ENCODE measurements around the gene CBARP.

The CBARP gene

GRCh38 chr19:1237754-1238368 is at the start of gene CBARP:
Gene CBARP (minus strand): TSS chr19:1238005. CDS start chr19:1236100, 1,905 bp downstream.
- DNase-seq, result no peak

DNA sequence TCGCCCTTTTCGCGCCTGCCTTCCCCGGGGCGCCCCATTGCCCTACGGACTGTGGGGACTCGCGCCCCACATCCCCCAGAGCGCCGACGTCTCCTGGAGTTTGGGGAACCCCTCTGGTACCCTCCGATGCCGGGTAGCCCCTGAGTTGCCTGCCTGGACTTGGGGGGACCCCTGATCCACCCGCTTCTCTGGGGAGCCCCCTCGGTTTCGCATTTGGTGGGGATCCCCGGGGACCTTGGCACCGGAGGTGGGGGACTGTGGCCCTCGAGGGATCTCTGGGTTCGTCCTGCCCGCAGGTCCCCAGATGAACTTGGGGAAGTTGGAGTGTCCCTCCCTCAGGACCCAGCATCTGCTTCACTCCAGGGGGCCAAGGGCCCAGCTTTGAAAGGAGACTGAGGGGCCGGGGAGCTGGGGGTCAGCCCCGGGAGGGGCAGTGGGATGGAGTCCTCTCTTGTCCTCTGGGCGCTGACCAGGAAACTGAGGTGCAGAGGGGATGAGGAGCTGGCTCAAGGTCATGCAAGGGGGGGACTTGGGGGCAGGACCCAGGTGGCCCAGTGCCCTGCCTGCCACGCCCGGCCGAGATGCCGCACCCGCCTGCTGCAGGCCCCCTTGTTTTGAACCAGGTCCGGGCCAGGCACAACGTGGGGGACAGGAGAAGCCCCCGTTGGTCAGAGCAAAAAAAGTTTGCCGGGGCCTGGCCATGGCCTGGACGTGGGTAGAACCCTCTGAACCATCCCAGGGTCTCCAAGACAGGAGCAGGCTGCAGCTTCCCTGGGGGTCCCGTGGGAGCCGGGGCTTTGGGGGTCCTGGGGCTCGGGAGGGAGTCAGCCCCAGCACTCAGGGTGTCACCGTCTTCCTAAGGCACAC is 48.9 kb upstream of the CBARP start:
- no peak for DNase-seq

DNA sequence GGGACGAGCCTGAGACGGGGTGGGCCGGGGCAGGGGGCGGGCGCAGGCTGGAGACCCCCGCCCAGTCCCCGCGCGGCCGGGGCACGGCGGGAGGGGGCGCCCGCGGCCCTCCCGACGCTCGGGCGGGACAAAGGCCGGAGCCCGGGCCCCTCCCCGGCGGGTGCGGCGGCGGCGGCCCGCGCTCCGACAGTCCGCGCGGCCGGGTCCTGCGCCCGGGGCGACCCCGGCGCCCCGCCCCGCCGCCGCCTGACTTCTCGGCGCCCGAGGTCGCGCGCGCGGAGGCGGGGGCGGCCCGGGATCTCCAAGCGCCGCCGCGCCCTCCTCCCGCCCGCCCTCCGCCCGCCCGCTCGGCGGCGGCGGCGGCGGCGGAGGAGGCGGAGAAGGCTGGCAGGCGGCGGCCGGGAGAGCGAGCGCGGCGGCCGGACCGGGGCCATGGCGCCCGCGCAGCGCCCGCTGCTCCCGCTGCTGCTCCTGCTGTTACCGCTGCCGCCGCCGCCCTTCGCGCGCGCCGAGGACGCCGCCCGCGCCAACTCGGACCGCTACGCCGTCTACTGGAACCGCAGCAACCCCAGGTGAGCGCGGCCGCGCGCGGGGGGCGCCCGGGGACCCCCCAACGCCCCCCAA is 48.0 kb upstream of the CBARP start, which contains the start of gene EFNA2:
EFNA2 (plus strand) TSS at position 137 of the 624 bp plus-strand sequence; CDS start at position 433, 296 bp downstream.
- DNase-seq, result no peak

GRCh38 chr19:1284979-1285736 is 47.4 kb upstream of the CBARP start:
- no peak for DNase-seq

DNA sequence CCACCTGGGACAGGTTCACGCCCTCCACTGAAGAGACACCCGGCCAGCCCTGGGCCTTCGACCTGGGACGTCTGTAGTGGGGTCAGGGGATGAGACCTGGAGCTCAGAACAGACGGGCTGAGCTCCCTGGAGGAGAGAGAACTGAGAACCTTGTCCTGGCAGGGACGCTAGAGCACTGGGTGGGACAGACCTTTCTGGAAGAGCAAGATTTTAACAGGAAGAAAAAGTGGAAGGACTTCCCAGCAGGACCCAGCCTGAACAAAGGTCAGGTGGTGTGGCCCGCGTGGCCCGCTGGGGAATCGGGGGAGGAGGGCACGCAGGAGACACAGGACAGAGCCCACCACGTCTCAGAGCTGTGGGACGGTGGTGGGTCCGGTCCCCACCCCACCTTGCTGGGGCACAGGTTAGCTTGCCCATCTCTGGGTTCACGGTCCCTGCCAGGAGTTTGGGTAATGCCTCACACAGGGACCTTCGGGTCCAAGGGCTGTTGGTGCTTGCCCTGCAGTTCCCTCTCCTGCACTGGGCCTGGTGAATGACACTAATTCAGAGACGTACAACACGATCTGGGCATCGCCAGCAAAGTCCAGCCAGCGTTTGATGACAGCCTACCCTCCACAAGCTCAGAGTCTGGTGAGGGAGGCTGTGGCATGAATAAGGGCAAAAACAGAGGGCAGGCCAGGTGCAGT is 46.6 kb upstream of the CBARP start:
- no peak for DNase-seq

DNA sequence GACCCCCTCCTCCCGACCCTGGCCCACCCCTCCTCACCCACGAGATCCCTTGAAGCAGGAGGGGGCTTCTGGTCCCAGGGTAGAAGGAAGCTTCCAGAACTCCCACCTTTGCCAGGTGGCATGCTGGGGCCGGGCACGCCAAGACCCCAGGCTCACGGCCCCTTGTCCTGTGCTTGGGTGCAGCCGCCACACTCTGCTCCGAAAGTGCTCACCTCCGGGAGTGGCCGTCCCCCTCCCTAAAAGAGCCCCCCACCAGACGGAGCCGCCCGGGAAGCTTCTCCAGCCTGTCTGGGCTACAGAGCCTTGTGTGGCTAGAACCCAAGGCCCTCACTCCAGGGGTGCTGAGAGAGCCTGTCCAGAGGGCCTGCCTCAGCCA is 46.1 kb upstream of the CBARP start:
- no peak for DNase-seq

GRCh38 chr19:1283207-1283916 is 45.6 kb upstream of the CBARP start:
- DNase-seq, result no peak

GRCh38 chr19:1282588-1283206 is 44.9 kb upstream of the CBARP start:
- no peak for DNase-seq

DNA sequence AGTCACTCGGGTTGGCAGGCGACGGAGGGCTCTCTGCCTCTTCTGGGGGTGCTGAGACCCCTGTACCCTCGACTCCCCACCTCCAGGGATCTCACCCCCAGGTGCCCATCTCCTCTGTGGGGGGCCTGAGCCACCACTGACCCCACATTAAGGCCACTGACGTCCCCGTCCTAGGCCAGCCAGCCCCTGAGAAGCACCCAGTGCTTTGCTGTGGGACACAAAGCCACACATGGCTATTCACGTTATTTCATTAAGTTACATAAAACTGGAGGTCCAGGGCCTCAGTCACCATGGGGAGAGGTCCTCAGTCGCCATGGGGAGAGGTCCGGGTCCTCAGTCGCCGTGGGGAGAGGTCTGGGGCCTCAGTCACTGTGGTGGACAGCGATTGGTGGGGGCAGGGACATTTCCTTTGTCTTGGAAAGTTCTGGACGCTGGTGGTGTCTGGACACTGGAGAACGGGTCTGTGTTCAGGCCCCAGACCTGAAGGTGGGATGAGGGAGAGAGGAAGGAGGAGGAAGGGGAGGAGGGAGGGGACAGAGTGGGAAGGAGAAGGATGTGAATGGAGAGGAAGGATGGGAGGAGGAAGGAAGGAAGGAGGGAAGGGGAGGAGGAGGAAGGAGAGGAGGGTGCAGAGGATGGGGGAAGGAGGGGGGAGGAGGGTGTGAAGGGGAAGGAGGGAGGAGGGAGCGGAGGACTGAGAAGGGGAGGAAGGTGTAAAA is 43.9 kb upstream of the CBARP start:
- no peak for DNase-seq

GRCh38 chr19:1280636-1281568 is 43.1 kb upstream of the CBARP start:
- DNase-seq, result no peak

DNA sequence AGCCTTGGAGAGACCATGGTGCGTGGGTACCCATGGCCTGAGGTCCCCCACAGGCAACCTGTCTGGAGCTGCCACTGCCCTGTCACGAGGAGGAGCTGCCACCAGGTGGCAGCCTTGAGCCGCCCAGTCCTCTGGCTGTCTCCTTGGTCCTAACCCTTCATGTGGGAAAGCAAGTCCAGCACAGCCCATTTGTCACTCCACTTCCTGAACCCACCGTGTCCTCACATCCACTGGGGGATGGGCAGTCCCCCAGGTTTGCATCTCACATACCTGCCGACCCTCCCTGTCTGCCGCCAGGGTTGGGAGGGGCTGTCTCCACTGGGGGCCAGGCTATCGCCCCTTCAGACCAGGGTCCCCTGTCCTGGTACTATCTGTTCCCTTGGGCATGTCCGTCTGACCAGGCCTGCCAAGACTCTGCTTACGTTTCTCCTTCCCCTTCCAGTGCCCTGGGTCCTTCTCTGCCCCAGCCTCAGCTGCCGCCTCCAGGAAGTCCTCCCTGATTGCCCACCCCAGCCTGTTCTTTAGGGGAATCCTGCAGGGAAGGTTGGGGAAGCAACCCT is 42.1 kb upstream of the CBARP start:
- no peak for DNase-seq

GRCh38 chr19:1278713-1279660 is 41.2 kb upstream of the CBARP start:
- DNase-seq, result no peak

DNA sequence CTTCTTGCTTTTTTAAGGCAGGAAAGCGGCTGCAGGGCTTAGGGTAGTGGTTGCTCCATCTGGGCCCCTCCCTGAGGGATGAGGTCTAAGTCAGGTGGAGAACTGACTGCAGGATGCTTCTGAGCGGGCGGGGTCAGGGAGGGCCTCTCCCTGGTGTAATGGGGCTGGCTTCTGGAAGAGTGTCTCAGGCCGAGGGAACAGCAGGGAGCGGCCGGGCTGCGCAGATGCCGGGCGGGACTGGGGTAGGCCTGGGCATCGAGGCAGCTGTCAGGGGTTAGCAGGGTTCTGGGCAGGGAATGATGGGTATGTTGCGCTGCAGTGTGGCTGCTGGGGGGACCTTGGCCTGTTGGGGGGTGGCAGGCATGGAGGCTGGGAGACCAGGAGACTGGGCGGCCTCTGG is 40.3 kb upstream of the CBARP start:
- DNase-seq, result no peak

- DNase-seq, result no peak
These were observed 39.3 kb upstream of the CBARP start for GRCh38 chr19:1277061-1277460.

- DNase-seq, result no peak
These were observed 38.8 kb upstream of the CBARP start for GRCh38 chr19:1276628-1277022.

GRCh38 chr19:1275976-1276627 is 38.3 kb upstream of the CBARP start:
- DNase-seq, result no peak

- DNase-seq, result peak; percentile 49
These were observed 37.6 kb upstream of the CBARP start, which contains the start of gene FAM174C for GRCh38 chr19:1275260-1275975. Gene FAM174C (plus strand): TSS chr19:1275530. CDS start chr19:1275550, 20 bp downstream.
